T-helper 2 cell treated with Interferon-gamma antibody and Interleukin-4, amounts not matched to agents 5 μg/mL and 100 μg/mL, for 36 hours (primary cell): ENCODE measurements around the gene CD70.
"Not testable (repeated sequence)": the region's sequence is repeated elsewhere in the genome, so short reads cannot be mapped to it uniquely, and the experiment has no call there.

Source experiments
- DNase-seq: peaks from one replicate; pipeline ENCODE4 v3.0.0; 2021; ENCODE audit warnings: low spot score
- H3K27ac Mint-ChIP-seq: one replicate; pipeline ENCODE4 v1.8.0; 2021; ENCODE audit warnings: mild to moderate bottlenecking, mixed read lengths
- H3K27me3 Mint-ChIP-seq: one replicate; pipeline ENCODE4 v1.8.0; 2021; ENCODE audit warnings: low read depth, mixed read lengths
- H3K36me3 Mint-ChIP-seq: one replicate; pipeline ENCODE4 v1.8.0; 2021; ENCODE audit warnings: low read depth, mixed read lengths
- H3K4me1 Mint-ChIP-seq: one replicate; pipeline ENCODE4 v1.8.0; 2021; ENCODE audit warnings: low read depth, mixed read lengths
- H3K4me3 Mint-ChIP-seq: one replicate; pipeline ENCODE4 v1.8.0; 2022; ENCODE audit warnings: mild to moderate bottlenecking, moderate library complexity, mixed read lengths
- H3K9me3 Mint-ChIP-seq: one replicate; pipeline ENCODE4 v1.8.0; 2021; ENCODE audit warnings: mixed read lengths

Gene CD70

DNA sequence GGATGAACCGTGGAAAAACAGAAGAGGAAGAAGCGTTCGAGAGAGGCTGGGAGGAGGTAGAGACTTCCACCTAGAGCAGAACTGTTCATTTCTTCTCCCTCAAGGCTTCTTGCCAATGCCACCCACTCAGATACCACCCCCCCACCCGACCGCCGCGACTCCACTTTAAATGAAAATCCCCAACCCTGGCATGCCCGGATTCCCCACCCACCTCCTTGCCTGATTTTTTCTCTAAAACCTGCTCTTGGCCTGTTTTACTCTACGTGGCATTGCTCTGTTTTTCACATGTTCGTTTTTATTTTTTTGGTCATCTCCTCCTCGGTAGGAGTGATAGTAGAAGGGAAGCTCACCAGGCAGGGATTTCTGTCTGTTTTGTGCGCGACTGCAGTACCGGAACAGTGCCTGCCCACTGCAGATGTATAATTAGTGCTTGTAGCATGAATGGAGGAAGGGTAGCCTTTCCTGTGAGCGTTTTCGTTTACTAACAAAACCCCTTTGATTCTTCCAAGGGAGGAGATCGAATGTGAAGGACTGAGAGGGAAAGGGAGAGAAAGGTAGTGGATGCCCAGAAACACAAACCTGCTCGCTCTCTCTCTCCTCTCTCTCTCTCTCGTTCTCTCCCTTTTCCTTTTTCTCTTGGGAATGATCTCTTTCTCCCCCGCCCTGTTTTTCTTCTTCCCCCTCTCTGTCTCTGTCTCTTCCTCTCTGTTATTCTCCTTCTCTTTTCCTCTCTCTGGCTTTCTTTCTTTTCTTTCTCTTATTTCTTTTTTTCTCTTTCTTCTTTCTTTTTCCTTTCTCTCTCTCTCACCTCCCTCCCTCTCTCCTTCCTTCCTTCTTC lies 2.2 kb downstream of the CD70 start:
- no peak for DNase-seq
- Mint-ChIP-seq H3K36me3 (peaks cover 31% of the 10 kb centered on the region), H3K4me3 (peak overlapping the region; percentile 95), H3K27me3 (peaks cover 40% of the 10 kb centered on the region), H3K4me1 (peaks cover 52% of the 10 kb centered on the region), H3K27ac (peak overlapping the region; percentile 70), H3K9me3 (no peaks in the 10 kb centered on the region)

DNA sequence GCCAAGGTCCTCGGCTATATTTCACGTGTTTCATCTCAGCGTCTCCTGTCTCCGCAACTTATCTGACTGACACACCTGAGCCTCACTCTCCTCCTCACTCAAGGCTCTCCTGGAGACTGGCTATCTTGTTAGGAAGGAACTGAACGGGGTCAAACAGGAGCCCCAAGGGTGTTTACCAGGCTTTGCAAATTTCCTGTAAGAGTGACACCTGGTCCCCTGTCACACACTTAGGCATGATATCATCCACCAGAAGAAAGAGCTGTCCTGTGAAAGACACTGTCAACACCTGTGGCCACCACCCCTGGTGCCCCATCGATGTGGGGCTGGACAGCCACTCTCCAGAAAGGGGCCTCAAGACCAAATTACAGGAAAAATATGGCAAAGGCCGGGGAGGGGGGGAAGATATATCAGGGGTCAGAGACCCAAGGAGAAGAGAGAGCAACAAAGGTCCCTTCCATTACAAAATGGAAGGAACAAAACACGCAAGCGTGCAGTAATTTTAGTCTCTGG lies 2.9 kb downstream of the CD70 start:
- peak overlapping the region; percentile 95 for H3K4me3 Mint-ChIP-seq
- H3K4me1 Mint-ChIP-seq, result peaks cover 51% of the 10 kb centered on the region
- H3K27ac Mint-ChIP-seq, result peak overlapping the region; percentile 70
- DNase-seq, result no peak
- peaks cover 40% of the 10 kb centered on the region for H3K27me3 Mint-ChIP-seq
- H3K9me3 Mint-ChIP-seq, result no peaks in the 10 kb centered on the region
- H3K36me3 Mint-ChIP-seq, result peaks cover 31% of the 10 kb centered on the region

GRCh38 chr19:6587093-6587820 lies 3.7 kb downstream of the CD70 start:
- Mint-ChIP-seq H3K36me3 (peaks cover 32% of the 10 kb centered on the region), H3K27ac (peak overlapping the region; percentile 45), H3K27me3 (peaks cover 37% of the 10 kb centered on the region), H3K4me3 (peak overlapping the region; percentile 95), H3K4me1 (peaks cover 46% of the 10 kb centered on the region), H3K9me3 (no peaks in the 10 kb centered on the region)
- no peak for DNase-seq

DNA sequence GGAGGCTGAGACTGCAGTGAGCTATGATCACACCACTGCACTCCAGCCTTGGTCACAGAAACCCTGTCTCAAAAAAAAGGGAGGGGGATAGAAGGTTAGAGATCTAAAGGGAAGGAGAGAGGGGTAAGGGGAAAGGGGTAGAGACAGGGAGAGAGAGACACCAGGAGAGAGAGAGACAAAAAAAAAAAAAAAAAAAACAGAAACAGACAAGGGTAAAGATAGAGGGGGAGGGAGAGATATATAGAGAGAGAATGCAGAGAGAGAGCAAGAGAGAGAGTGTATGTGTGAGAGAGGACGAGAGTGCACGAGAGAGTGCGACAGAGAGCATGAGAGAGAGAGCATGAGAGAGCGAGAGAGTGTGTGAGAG lies 4.2 kb downstream of the CD70 start:
- Mint-ChIP-seq H3K27me3 (peaks cover 37% of the 10 kb centered on the region), H3K4me3 (peak overlapping the region; percentile 95), H3K9me3 (no peaks in the 10 kb centered on the region), H3K27ac (peak overlapping the region; percentile 45), H3K4me1 (peaks cover 44% of the 10 kb centered on the region), H3K36me3 (peaks cover 32% of the 10 kb centered on the region)
- no peak for DNase-seq

DNA sequence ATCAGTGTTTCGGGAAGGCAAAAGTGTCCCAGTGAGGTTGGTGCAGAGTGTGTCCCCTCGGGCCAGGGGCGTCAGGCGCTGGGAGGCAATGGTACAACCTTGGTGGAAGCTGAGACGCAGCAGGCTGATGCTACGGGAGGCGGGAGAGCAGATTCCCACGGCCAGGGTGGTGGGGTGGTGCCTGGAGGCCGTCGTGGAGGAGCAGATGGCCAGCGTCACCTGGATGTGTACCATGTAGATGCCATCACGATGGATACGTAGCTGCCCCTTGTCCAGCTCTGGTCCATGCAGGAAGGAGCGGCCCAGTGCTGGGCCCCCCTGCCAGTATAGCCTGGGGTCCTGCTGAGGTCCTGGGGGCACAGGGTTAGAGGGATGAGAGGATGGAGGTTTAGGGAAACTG lies 4.9 kb downstream of the CD70 start:
- no peak for DNase-seq
- H3K4me3 Mint-ChIP-seq, result peak overlapping the region; percentile 30
- no peaks in the 10 kb centered on the region for H3K9me3 Mint-ChIP-seq
- H3K27ac Mint-ChIP-seq, result no peak overlapping the region
- H3K36me3 Mint-ChIP-seq, result peaks cover 32% of the 10 kb centered on the region
- peaks cover 41% of the 10 kb centered on the region for H3K4me1 Mint-ChIP-seq
- H3K27me3 Mint-ChIP-seq, result peaks cover 37% of the 10 kb centered on the region

DNA sequence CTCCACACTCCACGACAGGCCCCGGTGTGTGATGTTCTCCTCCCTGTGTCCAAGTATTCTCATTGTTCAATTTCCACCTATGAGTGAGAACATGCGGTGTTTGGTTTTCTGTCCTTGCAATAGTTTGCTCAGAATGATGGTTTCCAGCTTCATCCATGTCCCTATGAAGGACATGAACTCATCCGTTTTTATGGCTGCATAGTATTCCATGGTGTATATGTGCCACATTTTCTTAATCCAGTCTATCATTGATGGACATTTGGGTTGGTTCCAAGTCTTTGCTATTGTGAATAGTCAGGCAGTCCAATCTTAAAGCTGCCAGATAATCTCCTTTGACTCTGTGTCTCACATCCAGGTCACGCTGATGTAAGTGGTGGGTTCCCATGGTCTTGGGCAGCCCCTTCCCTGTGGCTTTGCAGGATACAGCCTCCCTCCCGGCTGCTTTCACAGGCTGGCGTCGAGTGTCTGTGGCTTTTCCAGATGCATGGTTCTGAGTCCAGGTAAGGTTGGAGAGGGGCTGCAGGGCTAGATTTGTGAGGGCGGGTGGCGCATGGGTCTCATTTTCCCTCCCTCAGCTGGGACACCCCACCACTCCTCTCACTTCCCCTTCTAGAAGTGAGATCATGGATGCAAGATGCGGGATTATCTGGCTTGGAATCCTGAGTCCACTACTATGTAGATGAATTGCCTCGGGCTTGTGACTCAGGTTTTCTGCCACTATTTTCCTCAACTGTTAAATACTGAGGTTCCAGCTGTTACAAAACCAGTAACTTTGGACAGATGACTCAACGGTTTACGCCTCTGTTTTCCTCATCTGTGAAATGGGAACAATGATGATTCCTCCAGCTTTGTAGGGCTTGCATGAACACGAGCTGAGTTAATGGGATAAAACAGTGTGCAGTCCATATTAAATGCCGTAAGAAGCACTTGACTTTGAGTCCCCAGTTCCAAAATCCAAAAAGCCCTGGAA lies 8.2 kb downstream of the CD70 start:
- peaks cover 19% of the 10 kb centered on the region for H3K4me1 Mint-ChIP-seq
- not testable (repeated sequence) for H3K9me3 Mint-ChIP-seq, H3K27ac Mint-ChIP-seq, DNase-seq, H3K4me3 Mint-ChIP-seq
- H3K27me3 Mint-ChIP-seq, result peaks cover 13% of the 10 kb centered on the region
- H3K36me3 Mint-ChIP-seq, result peaks cover 15% of the 10 kb centered on the region

GRCh38 chr19:6580313-6580712 lies 10.6 kb downstream of the CD70 start:
- H3K27me3 Mint-ChIP-seq, result peaks cover 3% of the 10 kb centered on the region
- no peaks in the 10 kb centered on the region for H3K9me3 Mint-ChIP-seq
- DNase-seq, result no peak
- H3K4me3 Mint-ChIP-seq, result no peak overlapping the region
- peaks cover 5% of the 10 kb centered on the region for H3K4me1 Mint-ChIP-seq
- peaks cover 4% of the 10 kb centered on the region for H3K36me3 Mint-ChIP-seq
- no peak overlapping the region for H3K27ac Mint-ChIP-seq

DNA sequence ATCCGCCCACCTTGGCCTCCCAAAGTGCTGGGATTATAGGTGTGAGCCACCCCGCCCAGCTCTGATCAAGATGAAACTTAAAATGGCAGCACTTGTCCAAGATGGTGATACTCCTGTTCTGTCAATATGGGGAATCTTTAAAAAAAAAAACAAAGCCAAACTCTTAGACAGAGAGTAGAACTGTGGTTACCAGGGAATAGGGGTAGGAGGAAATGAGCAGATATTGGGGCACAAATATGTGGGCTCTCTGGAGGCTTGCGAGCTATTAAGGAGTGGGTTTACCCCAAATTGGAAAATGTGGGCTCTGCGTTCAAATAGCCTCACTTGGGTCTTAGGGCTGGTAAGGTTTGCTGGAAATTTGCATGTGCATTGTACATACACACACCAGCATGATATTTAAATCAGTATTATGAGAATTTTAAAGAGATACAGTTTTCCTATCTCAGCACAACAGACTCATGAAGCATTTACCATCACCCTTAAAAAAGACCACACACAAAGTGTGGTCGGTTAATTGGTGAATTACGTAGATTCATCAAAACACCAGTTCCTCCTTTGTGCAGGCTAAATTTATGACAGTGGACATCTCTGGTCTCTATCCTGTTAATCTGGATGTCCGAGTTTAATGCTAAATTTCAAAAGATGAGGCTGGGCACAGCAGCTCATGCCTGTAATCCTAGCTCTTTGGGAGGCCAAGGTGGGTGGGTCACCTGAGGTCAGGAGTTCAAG lies 11.3 kb downstream of the CD70 start:
- Mint-ChIP-seq H3K36me3 (peaks cover 4% of the 10 kb centered on the region), H3K4me3 (no peak overlapping the region), H3K9me3 (no peaks in the 10 kb centered on the region), H3K27me3 (peaks cover 3% of the 10 kb centered on the region), H3K4me1 (peaks cover 5% of the 10 kb centered on the region), H3K27ac (no peak overlapping the region)
- no peak for DNase-seq

DNA sequence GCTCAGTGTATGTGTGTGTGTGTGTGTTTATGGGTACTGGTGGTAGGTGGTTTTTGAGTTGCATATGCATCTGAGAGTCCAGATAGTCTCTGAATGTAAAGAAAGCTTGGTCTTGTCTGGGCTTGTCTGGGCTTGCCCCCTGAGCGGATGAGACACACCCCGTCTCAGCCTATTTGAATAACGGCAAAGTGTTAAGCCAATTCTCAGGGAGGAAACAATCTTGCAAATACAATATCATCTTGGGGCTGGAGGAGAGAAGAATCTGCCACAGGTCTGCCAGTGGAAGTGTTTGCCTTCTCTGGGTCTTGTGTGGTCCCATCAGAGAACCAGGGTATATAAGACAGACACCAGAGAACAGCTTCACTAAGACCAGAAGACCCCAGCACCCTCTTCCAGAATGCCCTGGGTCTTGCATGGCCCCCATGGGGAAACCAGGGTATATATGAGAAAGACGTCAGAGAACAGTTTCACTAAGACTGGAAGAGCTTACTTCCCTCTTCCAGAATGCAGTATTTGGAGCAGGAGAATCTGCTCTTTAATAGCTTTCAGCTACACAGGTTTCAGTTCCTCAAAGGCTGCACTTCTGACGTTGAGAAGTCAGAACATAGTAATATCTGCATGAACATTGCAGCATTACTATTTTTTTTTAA lies 13.3 kb downstream of the CD70 start:
- Mint-ChIP-seq H3K27me3 (peaks cover 3% of the 10 kb centered on the region), H3K9me3 (no peaks in the 10 kb centered on the region), H3K4me1 (peaks cover 5% of the 10 kb centered on the region), H3K4me3 (no peak overlapping the region), H3K36me3 (peaks cover under 1% of the 10 kb centered on the region), H3K27ac (no peak overlapping the region)
- DNase-seq, result no peak

- H3K27me3 Mint-ChIP-seq, result peaks cover 5% of the 10 kb centered on the region
- no peak overlapping the region for H3K4me3 Mint-ChIP-seq
- peaks cover 5% of the 10 kb centered on the region for H3K4me1 Mint-ChIP-seq
- H3K36me3 Mint-ChIP-seq, result no peaks in the 10 kb centered on the region
- no peak for DNase-seq
- H3K27ac Mint-ChIP-seq, result no peak overlapping the region
- H3K9me3 Mint-ChIP-seq, result no peaks in the 10 kb centered on the region
Measured at GRCh38 chr19:6576869-6577475, 14.0 kb downstream of the CD70 start.

DNA sequence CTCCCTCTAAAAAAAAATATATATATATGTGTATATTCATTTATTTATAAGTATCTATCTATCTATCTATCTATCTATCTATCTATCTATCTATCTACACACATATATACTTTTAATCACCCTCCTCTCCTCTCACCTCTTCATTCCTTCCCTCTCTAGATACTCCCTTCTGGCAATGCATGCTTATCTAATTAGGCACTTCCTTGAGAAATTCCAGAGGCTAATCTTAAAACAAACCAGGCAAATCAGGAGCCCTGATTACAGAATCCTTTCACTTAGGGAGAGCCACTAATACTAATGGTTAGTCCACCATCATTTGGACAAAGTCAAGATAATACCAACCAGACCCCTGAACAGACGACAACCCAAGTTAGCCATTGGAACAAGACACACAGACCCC lies 17.6 kb downstream of the CD70 start:
- DNase-seq, result no peak
- Mint-ChIP-seq H3K36me3 (no peaks in the 10 kb centered on the region), H3K27ac (no peak overlapping the region), H3K4me3 (no peak overlapping the region), H3K27me3 (peaks cover 14% of the 10 kb centered on the region), H3K9me3 (peaks cover 6% of the 10 kb centered on the region), H3K4me1 (peaks cover 2% of the 10 kb centered on the region)

DNA sequence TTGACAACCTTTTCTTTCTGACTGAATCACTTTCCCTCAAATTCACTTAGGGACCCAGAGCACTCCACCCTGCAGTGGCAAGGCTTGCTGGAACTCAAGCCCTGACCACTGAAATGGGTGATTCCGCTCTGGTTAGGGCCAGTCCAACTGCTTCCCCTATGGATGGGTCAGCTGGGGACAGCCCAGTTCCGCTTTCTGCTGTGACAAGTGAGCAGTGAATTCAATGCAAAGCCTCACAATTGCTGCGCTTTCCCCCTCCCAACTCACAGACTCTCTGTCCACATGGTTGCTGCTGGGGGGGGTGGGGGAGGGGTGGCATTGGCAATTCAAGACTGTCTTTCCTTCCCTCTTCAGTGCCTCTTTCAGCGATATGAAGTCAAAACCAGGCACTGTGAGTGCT lies 18.7 kb downstream of the CD70 start:
- no peak overlapping the region for H3K4me3 Mint-ChIP-seq
- peaks cover 17% of the 10 kb centered on the region for H3K27me3 Mint-ChIP-seq
- H3K9me3 Mint-ChIP-seq, result peaks cover 6% of the 10 kb centered on the region
- peaks cover 2% of the 10 kb centered on the region for H3K4me1 Mint-ChIP-seq
- H3K27ac Mint-ChIP-seq, result no peak overlapping the region
- H3K36me3 Mint-ChIP-seq, result no peaks in the 10 kb centered on the region
- no peak for DNase-seq
